SK-N-SH (cell line): ENCODE results near the gene ZDBF2. TPM values are rescaled to one million over a fixed set of nuclear protein-coding genes. Genes with fewer than 3 reads are reported as not detected.

Experiments used
- CTCF ChIA-PET: fragments of 300-600, 350-600 bp; formaldehyde crosslinking; extraction: SDS; loops from one replicate; lab custom pipeline; 2021; lab: Yijun Ruan, JAX
- POLR2A ChIA-PET: fragments of 350-600 bp; sonication (Branson Sonifier 250); formaldehyde crosslinking; extraction: SDS; loops from one replicate; lab custom pipeline; 2020; ENCODE audit warnings: antibody characterized with exemption, inconsistent platforms; lab: Yijun Ruan, JAX
- DNase-seq: peaks from one replicate; pipeline ENCODE4 v3.0.0; 2012
- H2AFZ ChIP-seq: fragments of 200-600 bp; sonication (generic); 2 replicates; pipeline ENCODE4 v1.8.1; 2016; ENCODE audit warnings: antibody characterized with exemption, mild to moderate bottlenecking, low read depth
- H3F3A ChIP-seq: fragments of 200-600 bp; sonication (generic); replicated peaks from 2 replicates; pipeline ENCODE3; 2016; ENCODE audit warnings: antibody characterized with exemption, mild to moderate bottlenecking; ENCODE audit not compliant: insufficient read depth
- H3K27ac ChIP-seq, 2 experiments: fragments of 200-500 bp in 1 of 2; fragments of 200-600 bp in 1 of 2; sonication (Bioruptor generic) in 1 of 2; sonication (generic), shearing (Covaris generic) in 1 of 2; 2 replicates each; pipeline versions ENCODE4 v1.5.1 to v1.6.1; 2014 to 2016; ENCODE audit warnings: low read depth in 2 of 2, inconsistent platforms in 1 of 2, low read length in 1 of 2, mild to moderate bottlenecking in 1 of 2, mixed read lengths in 1 of 2
- H3K27me3 ChIP-seq: fragments of 200-600 bp; sonication (generic), shearing (Covaris generic); 2 replicates; pipeline ENCODE4 v1.6.1; 2016; ENCODE audit warnings: mixed run types; ENCODE audit not compliant: insufficient read depth
- H3K36me3 ChIP-seq, 2 experiments: fragments of 200-500 bp in 1 of 2; fragments of 200-600 bp in 1 of 2; sonication (Bioruptor generic) in 1 of 2; sonication (generic) in 1 of 2; replicated peaks in 1 of 2; 2 replicates each; pipeline versions ENCODE3 to v1.5.1; 2014 to 2016; ENCODE audit warnings: low read length in 1 of 2, mild to moderate bottlenecking in 1 of 2; ENCODE audit not compliant: insufficient read depth in 2 of 2, control insufficient read depth in 1 of 2
- H3K4me1 ChIP-seq, 2 experiments: fragments of 200-500 bp in 1 of 2; fragments of 200-600 bp in 1 of 2; sonication (Bioruptor generic) in 1 of 2; sonication (generic), shearing (Covaris generic) in 1 of 2; 2 replicates each; pipeline versions ENCODE4 v1.5.1 to v1.6.1; 2014 to 2016; ENCODE audit warnings: low read depth in 1 of 2, low read length in 1 of 2, mixed run types in 1 of 2; ENCODE audit not compliant: insufficient read depth in 2 of 2, control insufficient read depth in 1 of 2
- H3K4me2 ChIP-seq: fragments of 200-600 bp; sonication (generic), shearing (Covaris generic); 2 replicates; pipeline ENCODE4 v1.6.1; 2017; ENCODE audit warnings: mixed run types
- H3K4me3 ChIP-seq, 2 experiments: fragments of 200-500 bp in 1 of 2; fragments of 200-600 bp in 1 of 2; sonication (Bioruptor generic) in 1 of 2; sonication (generic), shearing (Covaris generic) in 1 of 2; 2 replicates each; pipeline versions ENCODE4 v1.5.1 to v1.8.1; 2014 to 2016; ENCODE audit warnings: low read depth in 2 of 2, inconsistent platforms in 1 of 2, low read length in 1 of 2, mild to moderate bottlenecking in 1 of 2, mixed read lengths in 1 of 2, moderate library complexity in 1 of 2
- H3K79me2 ChIP-seq: fragments of 200-600 bp; sonication (generic); 2 replicates; pipeline ENCODE4 v1.8.1; 2017; ENCODE audit warnings: mild to moderate bottlenecking; ENCODE audit not compliant: insufficient read depth
- H3K9ac ChIP-seq: fragments of 200-600 bp; sonication (generic); 2 replicates; pipeline ENCODE4 v1.6.1; 2017; ENCODE audit warnings: mixed run types
- H3K9me2 ChIP-seq: fragments of 200-600 bp; sonication (generic); 2 replicates; pipeline ENCODE4 v1.6.1; 2017; ENCODE audit warnings: mixed run types
- H3K9me3 ChIP-seq: fragments of 200-600 bp; sonication (generic); 2 replicates; pipeline ENCODE4 v1.6.1; 2017; ENCODE audit warnings: mixed run types, mild to moderate bottlenecking, moderate library complexity
- H4K20me1 ChIP-seq: fragments of 200-600 bp; sonication (generic); 2 replicates; pipeline ENCODE4 v1.6.1; 2017; ENCODE audit warnings: mild to moderate bottlenecking, mixed run types; ENCODE audit not compliant: insufficient read depth
- CHD2 ChIP-seq: fragments of 150-350 bp; IDR thresholded peaks from 2 replicates; pipeline ENCODE4 v1.6.1; 2018; ENCODE audit warnings: low read length; ENCODE audit not compliant: partially characterized antibody
- EP300 ChIP-seq, 2 experiments: IDR thresholded peaks; 2 replicates each; pipeline versions ENCODE4 v1.4.0 to v1.6.1; 2012; ENCODE audit warnings: borderline replicate concordance in 1 of 2, low read depth in 1 of 2, low read length in 1 of 2
- FOSL2 ChIP-seq: IDR thresholded peaks from 2 replicates; pipeline ENCODE4 v1.4.0; 2012; ENCODE audit warnings: low read depth, mild to moderate bottlenecking, moderate library complexity, borderline replicate concordance
- GATA2 ChIP-seq: sonication (generic); formaldehyde crosslinking; IDR thresholded peaks from 2 replicates; pipeline ENCODE4 v1.5.0; 2020; ENCODE audit warnings: mild to moderate bottlenecking, missing genetic modification reagents
- MAX ChIP-seq: IDR thresholded peaks from 2 replicates; pipeline ENCODE4 v1.4.0; 2012; ENCODE audit warnings: low read depth
- MEF2A ChIP-seq: IDR thresholded peaks from 2 replicates; pipeline ENCODE4 v1.4.0; 2012; ENCODE audit warnings: low read depth, borderline replicate concordance
- PBX3 ChIP-seq: IDR thresholded peaks from 2 replicates; pipeline ENCODE4; 2012
- POLR2AphosphoS5 ChIP-seq: IDR thresholded peaks from 2 replicates; pipeline ENCODE4 v1.6.1; 2012; ENCODE audit warnings: low read depth, low read length
- RAD21 ChIP-seq: IDR thresholded peaks from 2 replicates; pipeline ENCODE4 v1.6.1; 2012; ENCODE audit warnings: mild to moderate bottlenecking, low read length
- RXRA ChIP-seq: IDR thresholded peaks from 2 replicates; pipeline ENCODE4 v1.4.0; 2012; ENCODE audit warnings: low read depth, mild to moderate bottlenecking, borderline replicate concordance
- TEAD4 ChIP-seq: IDR thresholded peaks from 2 replicates; pipeline ENCODE4 v1.4.0; 2012; ENCODE audit warnings: mild to moderate bottlenecking, borderline replicate concordance; ENCODE audit not compliant: insufficient read depth
- USF2 ChIP-seq: fragments of 150-350 bp; IDR thresholded peaks from 2 replicates; pipeline ENCODE4 v1.6.1; 2017; ENCODE audit warnings: antibody characterized with exemption, low read length, low read depth, borderline replicate concordance
- ZBTB33 ChIP-seq: IDR thresholded peaks from 2 replicates; pipeline ENCODE4 v1.4.0; 2012; ENCODE audit warnings: low read depth, borderline replicate concordance
- WGBS: methylation state at CpG from one replicate; pipeline ENCODE4 v1.1.6; 2017; ENCODE audit warnings: low lambda C conversion rate; 5-methylcytosine and 5-hydroxymethylcytosine counted together
- polyA plus RNA-seq, 3 experiments: library from polyadenylated mRNA; depleted of rRNA; stranded (reverse); fragments of >200 nt; gene quantifications; 2 replicates each; pipeline ENCODE4 v1.2.3, GENCODE V29; 2012

The ZDBF2 gene
- polyA plus RNA-seq, 1 of the 3 experiments (the other 2 are of a cell fraction), result 1.4 TPM

GRCh38 chr2:206232287-206233035 lies 42.0 kb upstream of the ZDBF2 start:
- no peak overlapping the region for H3K4me2 ChIP-seq
- ChIA-PET CTCF (interaction anchor here (0.8 to 2.0 kb wide), 3 partner anchors 10 to 27 kb away, joined by 3 to 7 read pairs (median 4); no protein-coding TSS in a partner anchor), POLR2A (interaction anchor here (1.0 kb wide), 1 partner anchor 9 kb away, joined by 4 read pairs; no protein-coding TSS in a partner anchor)
- H3K79me2 ChIP-seq, result no peaks in the 10 kb centered on the region
- H3K36me3 ChIP-seq, result no peaks in the 10 kb centered on the region
- no peaks in the 10 kb centered on the region for H3K27me3 ChIP-seq
- H3K9me2 ChIP-seq, result no peaks in the 10 kb centered on the region
- H3K9ac ChIP-seq, result no peak overlapping the region
- H3F3A ChIP-seq, result no peaks in the 10 kb centered on the region
- H3K27ac ChIP-seq, result no peak overlapping the region
- no peaks in the 10 kb centered on the region for H3K9me3 ChIP-seq
- TF ChIP-seq POLR2AphosphoS5 (no peak), GATA2 (CRISPR knock-in tag) (no peak), USF2 (no peak), ZBTB33 (no peak), TEAD4 (no peak), RAD21 (no peak), MAX (no peak), FOSL2 (no peak), PBX3 (no peak), RXRA (no peak), CHD2 (no peak), MEF2A (no peak), EP300 (IDR thresholded peaks at IDR 0.05; ENCODE audit: borderline replicate concordance in 1 of 2, low read depth in 1 of 2, low read length in 1 of 2) (no peak)
- DNase-seq, result no peak
- 64% methylated on average over 7 of the region's 7 CpGs for whole genome bisulfite sequencing
- no peaks in the 10 kb centered on the region for H4K20me1 ChIP-seq
- H2AFZ ChIP-seq, result no peak overlapping the region
- no peak overlapping the region for H3K4me3 ChIP-seq
- peaks cover 4 to 7% of the 10 kb centered on the region in 2 experiments; a peak in 2 of 4 replicates for H3K4me1 ChIP-seq
